SJSA1 (cell line): ENCODE results near the gene DDAH1. TPM values are rescaled to one million over a fixed set of nuclear protein-coding genes. Genes with fewer than 3 reads are reported as not detected.
"Not testable (repeated sequence)": the region's sequence is repeated elsewhere in the genome, so short reads cannot be mapped to it uniquely, and the experiment has no call there.

Source experiments
- DNase-seq, 2 experiments: peaks; one replicate each; pipeline ENCODE4 v3.0.0-alpha.2; 2015 to 2020; ENCODE audit warnings: low spot score in 2 of 2, low read depth in 1 of 2
- H3K27ac ChIP-seq: fragments of 250-450 bp; sonication (Bioruptor Pico); 2 replicates; pipeline ENCODE4 v1.5.1; 2020; ENCODE audit warnings: mild to moderate bottlenecking, moderate library complexity
- H3K27me3 ChIP-seq: fragments of 250-450 bp; sonication (Bioruptor Pico); replicated peaks from 2 replicates; pipeline ENCODE4 v1.5.1; 2020; ENCODE audit warnings: mild to moderate bottlenecking, moderate library complexity
- H3K36me3 ChIP-seq: fragments of 250-450 bp; sonication (Bioruptor Pico); 2 replicates; pipeline ENCODE4 v1.5.1; 2020; ENCODE audit warnings: mild to moderate bottlenecking
- H3K4me1 ChIP-seq: fragments of 250-450 bp; sonication (Bioruptor Pico); replicated peaks from 2 replicates; pipeline ENCODE4 v1.6.1; 2021; ENCODE audit warnings: mild to moderate bottlenecking
- H3K4me3 ChIP-seq: fragments of 250-450 bp; sonication (Bioruptor Pico); 2 replicates; pipeline ENCODE4 v1.5.1; 2020; ENCODE audit warnings: mild to moderate bottlenecking
- H3K9me3 ChIP-seq: fragments of 250-450 bp; sonication (Bioruptor Pico); replicated peaks from 2 replicates; pipeline ENCODE4 v1.5.1; 2020; ENCODE audit warnings: mild to moderate bottlenecking
- total RNA-seq: library from RNA; depleted of rRNA; stranded (reverse); fragments of >200 nt; shearing (Covaris generic); gene quantifications from 2 replicates; pipeline ENCODE4 v1.2.3, GENCODE V29; 2014; rRNA removed

Gene DDAH1
- total RNA-seq, result 97.5 and 108 TPM in 2 replicates

GRCh38 chr1:85465099-85465785 is at the start of gene DDAH1:
Gene DDAH1, minus strand, starts transcription at chr1:85465159. Its CDS starts 114 bp downstream, at chr1:85465045.
- H3K4me1 ChIP-seq, result peaks cover 76% of the 10 kb centered on the region
- H3K27ac ChIP-seq, result peak within 1 kb of the TSS; percentile 81
- H3K4me3 ChIP-seq, result peak within 1 kb of the TSS; percentile 81
- H3K27me3 ChIP-seq, result no peaks in the 10 kb centered on the region
- no peak for DNase-seq
- no peaks in the 10 kb centered on the region; the same call in 1 of the 2 replicates for H3K9me3 ChIP-seq
- peaks cover 30% of the 10 kb centered on the region for H3K36me3 ChIP-seq

GRCh38 chr1:85513998-85514397 is 49.0 kb upstream of the DDAH1 start:
- not testable (repeated sequence) for H3K4me1 ChIP-seq, H3K9me3 ChIP-seq, DNase-seq, H3K27me3 ChIP-seq, H3K4me3 ChIP-seq, H3K27ac ChIP-seq
- peaks cover 16% of the 10 kb centered on the region for H3K36me3 ChIP-seq

GRCh38 chr1:85504417-85504816 is 39.5 kb upstream of the DDAH1 start:
- Histone ChIP-seq H3K4me1 (peaks cover 30% of the 10 kb centered on the region), H3K9me3 (no peaks in the 10 kb centered on the region), H3K36me3 (peaks cover 35% of the 10 kb centered on the region), H3K27ac (0 out of 2 replicates have a peak overlapping the region, but pooled peaks have one; percentile 6), H3K4me3 (no peak overlapping the region), H3K27me3 (no peaks in the 10 kb centered on the region)
- DNase-seq, result no peak

- Histone ChIP-seq H3K36me3 (peaks cover 31% of the 10 kb centered on the region), H3K27me3 (no peaks in the 10 kb centered on the region), H3K9me3 (no peaks in the 10 kb centered on the region), H3K4me3 (no peak overlapping the region), H3K4me1 (peaks cover 39% of the 10 kb centered on the region), H3K27ac (peak overlapping the region; percentile 62)
- peak; percentile 65 to 74 for DNase-seq
These were observed 37.7 kb upstream of the DDAH1 start for GRCh38 chr1:85502625-85503083.

GRCh38 chr1:85502171-85502570 is 37.2 kb upstream of the DDAH1 start:
- Histone ChIP-seq H3K27me3 (no peaks in the 10 kb centered on the region), H3K4me1 (peaks cover 44% of the 10 kb centered on the region), H3K27ac (peak overlapping the region; percentile 62), H3K4me3 (no peak overlapping the region), H3K36me3 (peaks cover 31% of the 10 kb centered on the region), H3K9me3 (no peaks in the 10 kb centered on the region)
- peak in 1 of 2 experiments; percentile 63 for DNase-seq

GRCh38 chr1:85501355-85501898 is 36.5 kb upstream of the DDAH1 start:
- DNase-seq, result no peak
- H3K27me3 ChIP-seq, result no peaks in the 10 kb centered on the region
- H3K4me1 ChIP-seq, result peaks cover 52% of the 10 kb centered on the region
- H3K27ac ChIP-seq, result no peak overlapping the region; the same call in 1 of the 2 replicates
- peaks cover 23% of the 10 kb centered on the region for H3K36me3 ChIP-seq
- H3K9me3 ChIP-seq, result no peaks in the 10 kb centered on the region
- no peak overlapping the region for H3K4me3 ChIP-seq

GRCh38 chr1:85496941-85497582 is 32.1 kb upstream of the DDAH1 start:
- peaks cover 32% of the 10 kb centered on the region for H3K36me3 ChIP-seq
- H3K4me1 ChIP-seq, result peaks cover 52% of the 10 kb centered on the region
- peak in 1 of 2 experiments; percentile 62 for DNase-seq
- H3K27ac ChIP-seq, result peak overlapping the region; percentile 76
- no peak overlapping the region for H3K4me3 ChIP-seq
- H3K27me3 ChIP-seq, result no peaks in the 10 kb centered on the region
- H3K9me3 ChIP-seq, result no peaks in the 10 kb centered on the region

GRCh38 chr1:85495556-85495955 is 30.6 kb upstream of the DDAH1 start:
- peaks cover 37% of the 10 kb centered on the region for H3K36me3 ChIP-seq

GRCh38 chr1:85494904-85495266 is 29.9 kb upstream of the DDAH1 start:
- Histone ChIP-seq H3K36me3 (peaks cover 42% of the 10 kb centered on the region), H3K9me3 (no peaks in the 10 kb centered on the region), H3K4me1 (peaks cover 50% of the 10 kb centered on the region), H3K27me3 (no peaks in the 10 kb centered on the region), H3K4me3 (no peak overlapping the region), H3K27ac (peak overlapping the region; percentile 86)
- DNase-seq, result no peak

More at GRCh38 chr1:85495556-85495955, 30.6 kb upstream of the DDAH1 start:
- peak; percentile 96 to 97 for DNase-seq
- Histone ChIP-seq H3K4me3 (no peak overlapping the region; the same call in 1 of the 2 replicates), H3K9me3 (no peaks in the 10 kb centered on the region), H3K4me1 (peaks cover 47% of the 10 kb centered on the region), H3K27ac (peak overlapping the region; percentile 86), H3K27me3 (no peaks in the 10 kb centered on the region)

GRCh38 chr1:85494074-85494903 is 29.3 kb upstream of the DDAH1 start:
- Histone ChIP-seq H3K27ac (peak overlapping the region; percentile 86), H3K27me3 (no peaks in the 10 kb centered on the region), H3K4me3 (no peak overlapping the region), H3K36me3 (peaks cover 48% of the 10 kb centered on the region), H3K9me3 (no peaks in the 10 kb centered on the region), H3K4me1 (peaks cover 53% of the 10 kb centered on the region)
- no peak for DNase-seq

- DNase-seq, result no peak
- Histone ChIP-seq H3K36me3 (peaks cover 75% of the 10 kb centered on the region), H3K9me3 (no peaks in the 10 kb centered on the region), H3K27ac (no peak overlapping the region), H3K27me3 (no peaks in the 10 kb centered on the region), H3K4me1 (peaks cover 28% of the 10 kb centered on the region), H3K4me3 (no peak overlapping the region)
These were observed 25.5 kb upstream of the DDAH1 start for GRCh38 chr1:85490270-85490985.

GRCh38 chr1:85488126-85488525 is 23.2 kb upstream of the DDAH1 start:
- no peak for DNase-seq
- Histone ChIP-seq H3K9me3 (no peaks in the 10 kb centered on the region), H3K4me3 (no peak overlapping the region), H3K27ac (no peak overlapping the region), H3K4me1 (peaks cover 19% of the 10 kb centered on the region), H3K36me3 (peaks cover 65% of the 10 kb centered on the region), H3K27me3 (no peaks in the 10 kb centered on the region)

- H3K4me3 ChIP-seq, result no peak overlapping the region
- H3K27ac ChIP-seq, result no peak overlapping the region
- H3K36me3 ChIP-seq, result peaks cover 57% of the 10 kb centered on the region
- H3K27me3 ChIP-seq, result no peaks in the 10 kb centered on the region
- H3K4me1 ChIP-seq, result peaks cover 19% of the 10 kb centered on the region
- DNase-seq, result no peak
- H3K9me3 ChIP-seq, result no peaks in the 10 kb centered on the region
These were observed 20.6 kb upstream of the DDAH1 start for GRCh38 chr1:85485516-85485915.
